ENCODE results near the gene KIF20B. TPM values are rescaled to one million over a fixed set of nuclear protein-coding genes. Genes with fewer than 3 reads are reported as not detected.
"Not testable (repeated sequence)": the region's sequence is repeated elsewhere in the genome, so short reads cannot be mapped to it uniquely, and the experiment has no call there.

KIF20B gene
- total RNA-seq, 1 experiment from 2014 or later, result 78.9 TPM

GRCh38 chr10:89750441-89750840, 49.1 kb downstream of the KIF20B start:
- Histone ChIP-seq H3K27me3 (replicated peaks; ENCODE audit: insufficient read depth, low read depth, low read length, poor library complexity) (no peaks in the 10 kb centered on the region), H3K4me3 (ENCODE audit: low read depth, low read length, poor library complexity, severe bottlenecking) (no peak overlapping the region), H3K27ac (ENCODE audit: low read depth, low read length, poor library complexity, severe bottlenecking) (no peak overlapping the region), H3K4me1 (ENCODE audit: insufficient read depth, low read length, poor library complexity, severe bottlenecking) (no peaks in the 10 kb centered on the region), H3K36me3 (ENCODE audit: insufficient read depth, low read length, poor library complexity, severe bottlenecking) (peaks cover 41% of the 10 kb centered on the region), H3K9me3 (ENCODE audit: low read depth, low read length, poor library complexity, severe bottlenecking) (no peaks in the 10 kb centered on the region)
- DNase-seq (ENCODE audit: low spot score), result no peak
- no peak for TF ChIP-seq EZH2 (IDR thresholded peaks at IDR 0.05; ENCODE audit: borderline replicate concordance, low read depth, low read length, poor library complexity, severe bottlenecking)
- TF ChIP-seq, protein P1, sequence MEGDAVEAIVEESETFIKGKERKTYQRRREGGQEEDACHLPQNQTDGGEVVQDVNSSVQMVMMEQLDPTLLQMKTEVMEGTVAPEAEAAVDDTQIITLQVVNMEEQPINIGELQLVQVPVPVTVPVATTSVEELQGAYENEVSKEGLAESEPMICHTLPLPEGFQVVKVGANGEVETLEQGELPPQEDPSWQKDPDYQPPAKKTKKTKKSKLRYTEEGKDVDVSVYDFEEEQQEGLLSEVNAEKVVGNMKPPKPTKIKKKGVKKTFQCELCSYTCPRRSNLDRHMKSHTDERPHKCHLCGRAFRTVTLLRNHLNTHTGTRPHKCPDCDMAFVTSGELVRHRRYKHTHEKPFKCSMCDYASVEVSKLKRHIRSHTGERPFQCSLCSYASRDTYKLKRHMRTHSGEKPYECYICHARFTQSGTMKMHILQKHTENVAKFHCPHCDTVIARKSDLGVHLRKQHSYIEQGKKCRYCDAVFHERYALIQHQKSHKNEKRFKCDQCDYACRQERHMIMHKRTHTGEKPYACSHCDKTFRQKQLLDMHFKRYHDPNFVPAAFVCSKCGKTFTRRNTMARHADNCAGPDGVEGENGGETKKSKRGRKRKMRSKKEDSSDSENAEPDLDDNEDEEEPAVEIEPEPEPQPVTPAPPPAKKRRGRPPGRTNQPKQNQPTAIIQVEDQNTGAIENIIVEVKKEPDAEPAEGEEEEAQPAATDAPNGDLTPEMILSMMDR (conservative IDR thresholded peaks at IDR 0.05; ENCODE audit: low read depth, low read length), result no peak
- intact Hi-C loops (cut with micrococcal nuclease; ENCODE audit: unreplicated experiment), result no loop called here
- ChIA-PET CTCF (no interaction called here), POLR2A (ENCODE audit: low non-redundant PET) (no interaction called here)
- no TSS peak for BruUV-seq (replicated peaks)

DNA sequence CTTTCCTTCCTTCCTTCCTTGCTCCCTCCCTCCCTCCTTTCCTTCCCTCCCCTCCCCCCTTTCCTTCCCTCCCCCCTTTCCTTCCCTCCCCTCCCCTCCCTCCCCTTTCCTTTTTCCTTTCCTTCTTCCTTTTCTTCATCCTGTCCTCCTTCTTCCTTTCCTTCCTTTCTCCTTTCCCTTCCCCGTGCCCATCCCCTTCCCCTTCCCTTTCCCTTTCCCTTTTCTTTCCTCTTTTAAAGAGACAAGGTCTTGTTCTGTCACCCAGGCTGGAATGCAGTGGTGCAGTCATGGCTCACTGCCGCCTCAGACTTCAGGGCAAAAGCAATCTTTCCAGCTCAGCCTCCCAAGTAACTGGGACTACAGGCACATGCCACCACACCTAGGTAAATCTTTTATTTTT, 54.0 kb downstream of the KIF20B start:
- no peak overlapping the region for H3K4me3 ChIP-seq (ENCODE audit: low read depth, low read length, poor library complexity, severe bottlenecking)
- H3K4me1 ChIP-seq (ENCODE audit: insufficient read depth, low read length, poor library complexity, severe bottlenecking), result no peaks in the 10 kb centered on the region
- H3K9me3 ChIP-seq (ENCODE audit: low read depth, low read length, poor library complexity, severe bottlenecking), result no peaks in the 10 kb centered on the region
- peaks cover 47% of the 10 kb centered on the region for H3K36me3 ChIP-seq (ENCODE audit: insufficient read depth, low read length, poor library complexity, severe bottlenecking)
- DNase-seq (ENCODE audit: low spot score), result no peak
- POLR2A ChIA-PET (ENCODE audit: low non-redundant PET), result no interaction called here
- H3K27ac ChIP-seq (ENCODE audit: low read depth, low read length, poor library complexity, severe bottlenecking), result no peak overlapping the region
- no peak for TF ChIP-seq EZH2 (IDR thresholded peaks at IDR 0.05; ENCODE audit: borderline replicate concordance, low read depth, low read length, poor library complexity, severe bottlenecking)
- CTCF ChIA-PET, result no interaction called here
- intact Hi-C loops (cut with micrococcal nuclease; ENCODE audit: unreplicated experiment), result no loop called here
- BruUV-seq (replicated peaks), result no TSS peak
- H3K27me3 ChIP-seq (replicated peaks; ENCODE audit: insufficient read depth, low read depth, low read length, poor library complexity), result no peaks in the 10 kb centered on the region

GRCh38 chr10:89759531-89759930, 58.1 kb downstream of the KIF20B start:
- intact Hi-C loops (cut with micrococcal nuclease; ENCODE audit: unreplicated experiment), result no loop called here

DNA sequence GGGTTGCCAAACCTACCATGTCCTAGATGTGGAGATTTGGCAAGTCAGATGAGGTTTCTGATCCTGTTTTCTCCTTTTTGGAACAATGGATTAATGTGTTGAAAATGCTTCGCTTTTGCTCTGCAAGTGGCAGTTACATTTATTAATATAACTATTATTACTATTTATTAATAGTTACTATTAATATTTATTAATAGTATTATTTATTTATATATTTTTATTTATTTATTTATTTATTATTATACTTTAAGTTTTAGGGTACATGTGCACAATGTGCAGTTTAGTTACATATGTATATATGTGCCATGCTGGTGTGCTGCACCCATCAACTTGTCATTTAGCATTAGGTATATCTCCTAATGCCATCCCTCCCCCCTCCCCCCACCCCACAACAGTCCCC, 62.3 kb downstream of the KIF20B start:
- H3K27me3 ChIP-seq (replicated peaks; ENCODE audit: insufficient read depth, low read depth, low read length, poor library complexity); POLR2A ChIA-PET (ENCODE audit: low non-redundant PET); H3K27ac ChIP-seq (ENCODE audit: low read depth, low read length, poor library complexity, severe bottlenecking); intact Hi-C loops (cut with micrococcal nuclease; ENCODE audit: unreplicated experiment); H3K4me1 ChIP-seq (ENCODE audit: insufficient read depth, low read length, poor library complexity, severe bottlenecking); H3K4me3 ChIP-seq (ENCODE audit: low read depth, low read length, poor library complexity, severe bottlenecking); CTCF ChIA-PET; DNase-seq (ENCODE audit: low spot score); H3K9me3 ChIP-seq (ENCODE audit: low read depth, low read length, poor library complexity, severe bottlenecking); BruUV-seq (replicated peaks): not testable (repeated sequence)
- H3K36me3 ChIP-seq (ENCODE audit: insufficient read depth, low read length, poor library complexity, severe bottlenecking), result peaks cover 51% of the 10 kb centered on the region

More at GRCh38 chr10:89759531-89759930, 58.1 kb downstream of the KIF20B start:
- no peak for TF ChIP-seq EZH2 (IDR thresholded peaks at IDR 0.05; ENCODE audit: borderline replicate concordance, low read depth, low read length, poor library complexity, severe bottlenecking)
- TF ChIP-seq, protein P1 (conservative IDR thresholded peaks at IDR 0.05; ENCODE audit: low read depth, low read length), result no peak
- DNase-seq (ENCODE audit: low spot score), result no peak
- no TSS peak for BruUV-seq (replicated peaks)
- POLR2A ChIA-PET (ENCODE audit: low non-redundant PET), result no interaction called here
- Histone ChIP-seq H3K4me1 (ENCODE audit: insufficient read depth, low read length, poor library complexity, severe bottlenecking) (no peaks in the 10 kb centered on the region), H3K4me3 (ENCODE audit: low read depth, low read length, poor library complexity, severe bottlenecking) (no peak overlapping the region), H3K27ac (ENCODE audit: low read depth, low read length, poor library complexity, severe bottlenecking) (no peak overlapping the region), H3K9me3 (ENCODE audit: low read depth, low read length, poor library complexity, severe bottlenecking) (no peaks in the 10 kb centered on the region), H3K36me3 (ENCODE audit: insufficient read depth, low read length, poor library complexity, severe bottlenecking) (peaks cover 62% of the 10 kb centered on the region), H3K27me3 (replicated peaks; ENCODE audit: insufficient read depth, low read depth, low read length, poor library complexity) (no peaks in the 10 kb centered on the region)
- CTCF ChIA-PET, result no interaction called here

Data from A673 (cell line).